ENCODE results near the gene SCAMP1.

- TF ChIP-seq EZH2phosphoT487 (IDR thresholded peaks at IDR 0.05; ENCODE audit: insufficient read depth, low read depth) (no peak), EZH2 (IDR thresholded peaks at IDR 0.05; ENCODE audit: insufficient read depth, poor library complexity, severe bottlenecking) (no peak)
Observed at GRCh38 chr5:78419396-78419795, 59.0 kb downstream of the SCAMP1 start.
